AG09309 (cell line): ENCODE results near the gene CDKAL1.
"Not testable (repeated sequence)": the region's sequence is repeated elsewhere in the genome, so short reads cannot be mapped to it uniquely, and the experiment has no call there.

Experiments
- DNase-seq: peaks from one replicate; pipeline ENCODE4 v3.0.0-alpha.2; 2010; ENCODE audit warnings: low read depth
- H3K4me3 ChIP-seq: 2 replicates; pipeline ENCODE4 v1.5.1; 2011; ENCODE audit warnings: mild to moderate bottlenecking, low read depth, low read length, moderate library complexity; ENCODE audit not compliant: control insufficient read depth
- CTCF ChIP-seq: IDR thresholded peaks from 2 replicates; pipeline ENCODE4 v1.5.1; 2011; ENCODE audit warnings: mild to moderate bottlenecking, low read depth, low read length, inconsistent platforms; ENCODE audit not compliant: insufficient read depth, control insufficient read depth; ENCODE audit errors: missing control alignments

CDKAL1 gene

GRCh38 chr6:20724443-20725190 lies 190.4 kb downstream of the CDKAL1 start:
- DNase-seq: no peak
- no peak overlapping the region for H3K4me3 ChIP-seq
- TF ChIP-seq CTCF: no peak

GRCh38 chr6:20725235-20725634 lies 191.0 kb downstream of the CDKAL1 start:
- DNase-seq, H3K4me3 ChIP-seq: not testable (repeated sequence)

- H3K4me3 ChIP-seq: no peak overlapping the region
- no peak for DNase-seq
- TF ChIP-seq CTCF: no peak
Measured at GRCh38 chr6:20729086-20729485, 194.8 kb downstream of the CDKAL1 start.

DNA sequence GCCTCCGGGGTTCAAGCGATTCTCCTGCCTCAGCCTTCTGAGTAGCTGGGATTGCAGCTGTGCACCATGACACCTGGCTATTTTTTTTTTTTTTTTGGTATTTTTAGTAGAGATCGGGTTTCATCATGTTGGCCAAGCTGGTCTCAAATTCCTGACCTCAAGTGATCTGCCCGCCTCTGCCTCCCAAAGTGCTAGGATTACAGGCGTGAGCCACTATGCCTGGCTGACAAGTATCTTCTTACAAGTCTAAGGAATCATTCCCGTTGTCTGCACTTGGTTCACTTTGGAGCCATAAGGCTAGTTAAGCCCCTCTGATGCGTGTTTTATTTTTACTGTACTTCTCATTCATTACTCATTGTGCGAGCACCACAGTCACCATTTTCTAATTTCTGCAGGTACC lies 198.1 kb downstream of the CDKAL1 start:
- not testable (repeated sequence) for DNase-seq, H3K4me3 ChIP-seq

GRCh38 chr6:20732896-20733295 lies 198.6 kb downstream of the CDKAL1 start:
- no peak for DNase-seq
- no peak overlapping the region for H3K4me3 ChIP-seq
- no peak for TF ChIP-seq CTCF

DNA sequence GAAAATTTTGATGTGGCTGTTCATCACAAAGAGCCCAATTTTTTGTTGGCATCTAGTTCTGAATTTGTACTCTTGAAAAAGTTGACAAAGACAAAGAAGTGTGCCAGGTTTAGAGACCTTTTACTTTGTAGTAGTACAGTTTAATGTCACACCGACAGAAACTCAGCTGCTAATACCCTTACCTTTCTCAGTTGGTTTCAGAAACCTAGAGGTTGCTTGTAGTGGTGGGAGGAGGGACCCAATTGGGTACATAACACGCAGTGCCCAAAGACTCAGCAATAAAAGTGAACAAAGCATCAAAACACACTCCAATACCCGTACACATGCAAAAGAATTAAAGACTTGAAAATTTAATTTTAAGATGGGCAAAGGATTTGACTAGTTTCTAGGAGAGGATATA lies 203.7 kb downstream of the CDKAL1 start:
- no peak for TF ChIP-seq CTCF
- H3K4me3 ChIP-seq: no peak overlapping the region
- DNase-seq: no peak

DNA sequence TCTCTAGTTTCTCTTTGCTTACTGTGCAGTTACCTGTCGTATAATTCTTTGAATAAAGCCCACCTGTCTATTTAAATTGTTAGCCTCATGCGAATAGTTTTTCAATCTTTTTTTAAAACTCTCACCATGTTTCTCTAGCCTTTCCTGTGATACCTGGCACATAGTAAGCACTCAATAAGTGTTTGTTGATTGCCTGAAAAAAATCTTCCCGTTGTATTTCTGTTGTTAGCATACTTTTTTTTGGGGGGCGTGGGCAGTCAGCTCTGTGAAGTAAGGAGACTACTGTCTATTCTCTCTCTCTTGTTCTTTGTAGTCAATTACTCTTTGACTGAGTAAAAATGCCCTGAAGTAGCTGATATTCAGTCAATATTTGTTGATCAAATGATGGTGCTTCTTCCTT lies 205.8 kb downstream of the CDKAL1 start:
- DNase-seq: no peak
- no peak for TF ChIP-seq CTCF
- no peak overlapping the region for H3K4me3 ChIP-seq

GRCh38 chr6:20740727-20741126 lies 206.5 kb downstream of the CDKAL1 start:
- no peak overlapping the region for H3K4me3 ChIP-seq
- DNase-seq: no peak
- no peak for TF ChIP-seq CTCF
